Neural cell (in vitro differentiated cells): ENCODE results near the gene SLC35E3. TPM values are rescaled to one million over a fixed set of nuclear protein-coding genes. Genes with fewer than 3 reads are reported as not detected.

ENCODE experiments used
- H2AFZ ChIP-seq: fragments of 200-600, 300-800 bp; sonication (generic), shearing (Covaris generic); 2 replicates; pipeline ENCODE4 v1.6.0; 2014; ENCODE audit warnings: low read depth, mild to moderate bottlenecking, antibody characterized with exemption, low read length, moderate library complexity
- H3F3A ChIP-seq: fragments of 200-600 bp; shearing (Covaris generic); 2 replicates; pipeline ENCODE4 v1.6.1; 2016; ENCODE audit warnings: mild to moderate bottlenecking, moderate library complexity, mixed read lengths, antibody characterized with exemption, low read length; ENCODE audit not compliant: insufficient read depth, poor library complexity, severe bottlenecking
- H3K27ac ChIP-seq: fragments of 200-600, 300-800 bp; sonication (generic), shearing (Covaris generic); 2 replicates; pipeline ENCODE4 v1.5.1; 2014; ENCODE audit warnings: mild to moderate bottlenecking, low read length, moderate library complexity
- H3K27me3 ChIP-seq: fragments of 300-800, 200-600 bp; sonication (generic), shearing (Covaris generic); 2 replicates; pipeline ENCODE4 v1.6.0; 2014; ENCODE audit warnings: mild to moderate bottlenecking, low read depth, low read length, moderate library complexity; ENCODE audit not compliant: insufficient read depth
- H3K36me3 ChIP-seq: fragments of 300-800, 200-600 bp; sonication (generic), shearing (Covaris generic); 2 replicates; pipeline ENCODE4 v1.5.1; 2014; ENCODE audit warnings: mild to moderate bottlenecking, antibody characterized with exemption, low read length, moderate library complexity; ENCODE audit not compliant: insufficient read depth
- H3K4me2 ChIP-seq: fragments of 300-800, 200-600 bp; sonication (generic), shearing (Covaris generic); 2 replicates; pipeline ENCODE4 v1.6.0; 2014; ENCODE audit warnings: mild to moderate bottlenecking, low read length
- H3K4me3 ChIP-seq: fragments of 300-800, 200-600 bp; sonication (generic), shearing (Covaris generic); 2 replicates; pipeline ENCODE4 v1.5.1; 2014; ENCODE audit warnings: mild to moderate bottlenecking, low read length, moderate library complexity
- H3K79me2 ChIP-seq: fragments of 200-600 bp; shearing (Covaris generic); replicated peaks from 2 replicates; pipeline ENCODE4 v1.6.0; 2014; ENCODE audit warnings: mild to moderate bottlenecking, low read length, moderate library complexity; ENCODE audit not compliant: insufficient read depth
- H3K9ac ChIP-seq: fragments of 300-800, 200-600 bp; sonication (generic), shearing (Covaris generic); 2 replicates; pipeline ENCODE4 v1.6.1; 2016; ENCODE audit warnings: mild to moderate bottlenecking, low read length, mixed read lengths
- H3K9me2 ChIP-seq: fragments of 200-600 bp; shearing (Covaris generic); 2 replicates; pipeline ENCODE4 v1.6.1; 2016; ENCODE audit warnings: mild to moderate bottlenecking, low read length, mixed read lengths; ENCODE audit not compliant: insufficient read depth
- H3K9me3 ChIP-seq: fragments of 200-600, 300-800 bp; sonication (generic), shearing (Covaris generic); 2 replicates; pipeline ENCODE4 v1.6.1; 2016; ENCODE audit warnings: mild to moderate bottlenecking, mixed run types, low read length, moderate library complexity, mixed read lengths
- H4K20me1 ChIP-seq: fragments of 200-600 bp; shearing (Covaris generic); 2 replicates; pipeline ENCODE4 v1.6.1; 2016; ENCODE audit warnings: mild to moderate bottlenecking, mixed run types; ENCODE audit not compliant: insufficient read depth
- CTCF ChIP-seq: fragments of 450-650 bp; IDR thresholded peaks from 2 replicates; pipeline ENCODE4 v1.5.1; 2014; ENCODE audit warnings: antibody characterized with exemption, mild to moderate bottlenecking, moderate library complexity; ENCODE audit not compliant: poor library complexity, severe bottlenecking
- EP300 ChIP-seq: fragments of 450-650 bp; conservative IDR thresholded peaks from 2 replicates; pipeline ENCODE4 v1.6.1; 2014; ENCODE audit warnings: antibody characterized with exemption, mild to moderate bottlenecking, moderate library complexity; ENCODE audit not compliant: poor library complexity, severe bottlenecking
- EZH2 ChIP-seq: fragments of 200-600, 300-800 bp; shearing (Covaris generic), sonication (generic); IDR thresholded peaks from 2 replicates; pipeline ENCODE4 v1.6.1; 2014; ENCODE audit warnings: antibody characterized with exemption, low read length, borderline replicate concordance, mild to moderate bottlenecking; ENCODE audit not compliant: insufficient read depth, poor library complexity, severe bottlenecking
- MXI1 ChIP-seq: fragments of 450-650 bp; conservative IDR thresholded peaks from 2 replicates; pipeline ENCODE4 v1.6.1; 2014; ENCODE audit warnings: antibody characterized with exemption, mild to moderate bottlenecking; ENCODE audit not compliant: poor library complexity, severe bottlenecking
- POLR2AphosphoS5 ChIP-seq: IDR thresholded peaks from 2 replicates; pipeline ENCODE4 v1.6.1; 2012
- RAD21 ChIP-seq: fragments of 450-650 bp; conservative IDR thresholded peaks from 2 replicates; pipeline ENCODE4 v1.6.1; 2014; ENCODE audit warnings: antibody characterized with exemption, mild to moderate bottlenecking, moderate library complexity
- REST ChIP-seq: IDR thresholded peaks from 2 replicates; pipeline ENCODE4 v1.6.1; 2012; ENCODE audit warnings: borderline replicate concordance
- SMC3 ChIP-seq: fragments of 450-650 bp; conservative IDR thresholded peaks from 2 replicates; pipeline ENCODE4 v1.6.1; 2014; ENCODE audit warnings: antibody characterized with exemption, mild to moderate bottlenecking, moderate library complexity; ENCODE audit not compliant: poor library complexity
- TAF1 ChIP-seq: IDR thresholded peaks from 2 replicates; pipeline ENCODE4 v1.6.1; 2012; ENCODE audit warnings: low read depth
- polyA plus RNA-seq: library from polyadenylated mRNA; depleted of rRNA; stranded (reverse); fragments of >200 nt; gene quantifications from 2 replicates; pipeline ENCODE4 v1.2.3, GENCODE V29; 2014

Gene SLC35E3
- polyA plus RNA-seq, 1 donor from 2014 or later: 10.5 TPM

- Histone ChIP-seq H3K4me3 (no peak overlapping the region), H2AFZ (no peak overlapping the region), H3K27me3 (no peaks in the 10 kb centered on the region), H3K27ac (no peak overlapping the region), H3K36me3 (no peaks in the 10 kb centered on the region), H3K9me3 (no peaks in the 10 kb centered on the region), H3K9me2 (no peaks in the 10 kb centered on the region), H4K20me1 (no peaks in the 10 kb centered on the region), H3K9ac (no peak overlapping the region), H3K4me2 (no peak overlapping the region), H3F3A (no peaks in the 10 kb centered on the region), H3K79me2 (no peaks in the 10 kb centered on the region)
- TF ChIP-seq CTCF: no peak
- TF ChIP-seq REST: no peak
- TF ChIP-seq MXI1: no peak
- TF ChIP-seq EZH2: no peak
- no peak for TF ChIP-seq EP300
- no peak for TF ChIP-seq POLR2AphosphoS5
- no peak for TF ChIP-seq TAF1
- TF ChIP-seq RAD21: no peak
- no peak for TF ChIP-seq SMC3
These were observed 34.8 kb downstream of the SLC35E3 start for GRCh38 chr12:68780731-68781130.

- Histone ChIP-seq H3K36me3 (no peaks in the 10 kb centered on the region), H3K4me3 (no peak overlapping the region), H3K79me2 (no peaks in the 10 kb centered on the region), H3F3A (no peaks in the 10 kb centered on the region), H2AFZ (no peak overlapping the region), H3K4me2 (no peak overlapping the region), H3K9me3 (no peaks in the 10 kb centered on the region), H3K9ac (no peak overlapping the region), H4K20me1 (no peaks in the 10 kb centered on the region), H3K27ac (no peak overlapping the region), H3K9me2 (no peaks in the 10 kb centered on the region), H3K27me3 (no peaks in the 10 kb centered on the region)
- TF ChIP-seq EZH2 (no peak), MXI1 (no peak), CTCF (no peak), REST (no peak), TAF1 (no peak), POLR2AphosphoS5 (no peak), SMC3 (no peak), RAD21 (no peak), EP300 (no peak)
These were observed 35.8 kb downstream of the SLC35E3 start for GRCh38 chr12:68781728-68782127.
